SH-SY5Y (cell line): ENCODE results near the gene MACROH2A2.

Experiments used
- GATA2 ChIP-seq: IDR thresholded peaks from 2 replicates; pipeline ENCODE4 v1.6.1; 2011; ENCODE audit warnings: mild to moderate bottlenecking, low read depth, low read length
- GATA3 ChIP-seq: IDR thresholded peaks from 2 replicates; pipeline ENCODE4 v1.6.1; 2011; ENCODE audit warnings: low read depth, mild to moderate bottlenecking, low read length, moderate library complexity

Gene MACROH2A2

GRCh38 chr10:70111496-70111895, 58.9 kb downstream of the MACROH2A2 start:
- TF ChIP-seq GATA3: no peak
- no peak for TF ChIP-seq GATA2

GRCh38 chr10:70112071-70112470, 59.4 kb downstream of the MACROH2A2 start:
- TF ChIP-seq GATA3: no peak
- no peak for TF ChIP-seq GATA2

- TF ChIP-seq GATA3 (no peak), GATA2 (no peak)
Observed at GRCh38 chr10:70114902-70115301, 62.3 kb downstream of the MACROH2A2 start.

GRCh38 chr10:70115948-70116682, 63.5 kb downstream of the MACROH2A2 start:
- TF ChIP-seq GATA2 (no peak), GATA3 (no peak)

GRCh38 chr10:70117646-70118045, 65.0 kb downstream of the MACROH2A2 start:
- TF ChIP-seq GATA2 (no peak), GATA3 (no peak)

- TF ChIP-seq GATA2: no peak
Observed at GRCh38 chr10:70118196-70118595, 65.5 kb downstream of the MACROH2A2 start.

- TF ChIP-seq GATA2 (no peak), GATA3 (no peak)
Observed at GRCh38 chr10:70119197-70119596, 66.6 kb downstream of the MACROH2A2 start.

- no peak for TF ChIP-seq GATA3
- TF ChIP-seq GATA2: no peak
Observed at GRCh38 chr10:70119623-70120022, 67.0 kb downstream of the MACROH2A2 start.

- TF ChIP-seq GATA3 (no peak), GATA2 (no peak)
Observed at GRCh38 chr10:70120417-70120816, 67.8 kb downstream of the MACROH2A2 start.

GRCh38 chr10:70121281-70121949, 68.8 kb downstream of the MACROH2A2 start:
- no peak for TF ChIP-seq GATA2
- no peak for TF ChIP-seq GATA3

- TF ChIP-seq GATA3: no peak
- no peak for TF ChIP-seq GATA2
Observed at GRCh38 chr10:70122742-70123141, 70.1 kb downstream of the MACROH2A2 start.

- TF ChIP-seq GATA3 (no peak), GATA2 (no peak)
Observed at GRCh38 chr10:70123817-70124216, 71.2 kb downstream of the MACROH2A2 start.

GRCh38 chr10:70124415-70124814, 71.8 kb downstream of the MACROH2A2 start:
- TF ChIP-seq GATA3: no peak
- no peak for TF ChIP-seq GATA2

- TF ChIP-seq GATA2: no peak
Observed at GRCh38 chr10:70124918-70125317, 72.3 kb downstream of the MACROH2A2 start.

GRCh38 chr10:70125918-70126552, 73.4 kb downstream of the MACROH2A2 start:
- TF ChIP-seq GATA2 (no peak), GATA3 (no peak)

GRCh38 chr10:70126700-70127395, 74.2 kb downstream of the MACROH2A2 start:
- TF ChIP-seq GATA3 (no peak), GATA2 (no peak)
